Panc1 (cell line): ENCODE measurements around the gene NRP1.

Source experiments
- CTCF ChIP-seq: fragments of 450-650 bp; IDR thresholded peaks from 2 replicates; pipeline ENCODE4 v1.5.1; 2017; ENCODE audit warnings: mild to moderate bottlenecking
- SIN3A ChIP-seq: IDR thresholded peaks from 2 replicates; pipeline ENCODE4 v1.6.1; 2012; ENCODE audit warnings: low read depth, mild to moderate bottlenecking, low read length, moderate library complexity, borderline replicate concordance; ENCODE audit not compliant: insufficient read depth

DNA sequence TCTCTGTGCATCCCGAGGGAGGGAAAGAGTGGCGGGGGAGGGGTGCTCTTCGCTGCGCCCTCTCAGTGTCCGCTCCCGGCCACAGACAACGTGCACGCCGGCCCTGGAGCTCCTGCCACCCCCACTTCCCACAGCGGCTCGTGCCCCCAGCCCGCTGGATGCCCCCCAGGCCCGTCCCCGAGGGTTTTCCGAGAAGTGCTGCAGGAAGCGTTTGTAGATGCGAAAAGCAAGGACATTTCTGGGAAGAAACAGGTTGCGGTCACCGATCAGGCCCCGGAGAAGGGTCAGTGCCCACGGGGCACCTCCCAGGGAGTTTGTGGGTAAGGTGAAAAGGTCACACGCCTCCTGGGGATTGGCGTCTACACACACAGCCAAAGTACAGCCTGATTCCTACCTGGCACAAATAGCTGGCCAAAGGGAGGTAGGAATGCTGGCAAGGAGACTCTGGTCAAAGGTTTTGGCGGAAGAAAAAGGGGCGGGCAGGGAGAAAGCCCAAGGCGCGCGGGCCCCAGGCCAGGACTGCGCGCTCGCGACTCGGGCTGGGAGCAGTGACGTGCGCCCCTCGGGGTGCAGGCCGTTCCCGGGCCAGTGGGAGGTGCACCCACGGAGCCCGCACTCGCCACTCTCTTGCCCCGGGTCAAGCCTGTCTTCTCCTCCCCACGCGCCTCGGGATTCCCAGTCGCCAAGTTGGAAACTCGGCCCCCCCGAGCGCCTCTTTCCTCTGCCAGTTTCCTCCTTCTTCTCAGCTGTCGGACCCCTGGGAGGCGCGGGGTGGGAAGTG lies 1.5 kb upstream of the NRP1 start:
- TF ChIP-seq SIN3A = 0 out of 2 replicates have a peak, but pooled peaks have one; percentile 58
- TF ChIP-seq CTCF = no peak
